Activated CD8-positive, alpha-beta T cell treated with anti-CD3 and anti-CD28 coated beads for 36 hours (primary cell): Measurements from ENCODE around the gene ZBED1. TPM values are rescaled to one million over a fixed set of nuclear protein-coding genes. Genes with fewer than 3 reads are reported as not detected.

ENCODE experiments used
- ATAC-seq: fragments of 200-7000 bp; cut with Tn5 transposase; one replicate; pipeline ENCODE4 v1.10.0; 2021; ENCODE audit warnings: mild to moderate bottlenecking, moderate library complexity
- CTCF ChIA-PET: fragments of 350-600 bp; sonication (Branson Sonifier 250); formaldehyde crosslinking; loops from one replicate; lab custom pipeline; 2021; ENCODE audit warnings: antibody characterized with exemption; lab: Charles Lee
- POLR2A ChIA-PET: fragments of 350-600 bp; sonication (Branson Sonifier 250); formaldehyde crosslinking; loops from one replicate; lab custom pipeline; 2021; ENCODE audit warnings: antibody characterized with exemption; lab: Charles Lee
- DNase-seq: peaks from one replicate; pipeline ENCODE4 v3.0.0-alpha.2; 2020
- H3K27ac Mint-ChIP-seq: one replicate; pipeline ENCODE4 v1.8.0; 2021; ENCODE audit warnings: mild to moderate bottlenecking, mixed read lengths
- H3K27me3 Mint-ChIP-seq: one replicate; pipeline ENCODE4 v1.8.0; 2021; ENCODE audit warnings: mixed read lengths
- H3K36me3 Mint-ChIP-seq: one replicate; pipeline ENCODE4 v1.8.0; 2021; ENCODE audit warnings: low read depth, mixed read lengths
- H3K4me1 Mint-ChIP-seq: one replicate; pipeline ENCODE4 v1.8.0; 2021; ENCODE audit warnings: low read depth, mixed read lengths
- H3K4me3 Mint-ChIP-seq: one replicate; pipeline ENCODE4 v1.8.0; 2021; ENCODE audit warnings: mild to moderate bottlenecking, moderate library complexity, mixed read lengths
- H3K9me3 Mint-ChIP-seq: one replicate; pipeline ENCODE4 v1.8.0; 2021; ENCODE audit warnings: mixed read lengths
- CTCF ChIP-seq: fragments of 200-600 bp; IDR thresholded peaks from one replicate; pipeline ENCODE4 v1.8.0; 2022; ENCODE audit warnings: antibody characterized with exemption, mild to moderate bottlenecking
- intact Hi-C: fragments of 100-400 bp; cut with micrococcal nuclease; formaldehyde crosslinking; loops from one replicate; pipeline ENCODE4 v1.10.0; 2022
- total RNA-seq, 2 experiments: library from RNA; stranded (reverse); gene quantifications; one replicate each; pipeline ENCODE4 v1.2.3, GENCODE V29; 2021

ZBED1 gene
- total RNA-seq, 2 experiments from 2014 or later, result 26.3 to 28.7 TPM

- Mint-ChIP-seq H3K4me1 (peaks cover 12% of the 10 kb centered on the region), H3K27ac (no peak overlapping the region), H3K27me3 (no peaks in the 10 kb centered on the region), H3K4me3 (no peak overlapping the region), H3K36me3 (peaks cover 20% of the 10 kb centered on the region), H3K9me3 (peaks cover 5% of the 10 kb centered on the region)
- DNase-seq (no peak), ATAC-seq (no peak)
- intact Hi-C loops, result no loop called here
- ChIA-PET POLR2A (no interaction called here), CTCF (no interaction called here)
- TF ChIP-seq CTCF, result no peak
These were observed 53.3 kb downstream of the ZBED1 start for GRCh38 chrX:2447484-2447883.

DNA sequence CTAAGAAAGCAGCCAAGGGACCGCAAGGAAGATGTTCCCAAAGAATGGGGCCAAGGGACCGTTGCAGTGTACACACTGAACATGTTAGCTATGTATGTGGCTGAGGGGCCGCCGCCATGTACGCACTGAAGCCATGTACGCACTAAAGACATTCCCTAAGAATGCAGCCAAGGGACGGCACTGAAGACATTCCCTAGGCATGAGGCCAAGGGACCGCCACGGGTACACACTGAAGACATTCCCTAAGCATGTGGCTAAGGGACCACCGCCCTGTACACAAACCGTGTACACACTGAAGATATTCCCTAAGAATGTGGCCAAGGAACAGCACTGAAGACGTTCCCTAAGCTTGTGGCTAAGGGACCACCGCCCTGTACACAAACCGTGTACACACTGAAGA, 54.0 kb downstream of the ZBED1 start:
- Mint-ChIP-seq H3K27ac (no peak overlapping the region), H3K9me3 (peaks cover 5% of the 10 kb centered on the region), H3K4me3 (no peak overlapping the region), H3K36me3 (peaks cover 16% of the 10 kb centered on the region), H3K27me3 (no peaks in the 10 kb centered on the region), H3K4me1 (peaks cover 10% of the 10 kb centered on the region)
- intact Hi-C loops, result no loop called here
- TF ChIP-seq CTCF, result no peak
- no peak for ATAC-seq
- ChIA-PET CTCF (no interaction called here), POLR2A (no interaction called here)
- no peak for DNase-seq

DNA sequence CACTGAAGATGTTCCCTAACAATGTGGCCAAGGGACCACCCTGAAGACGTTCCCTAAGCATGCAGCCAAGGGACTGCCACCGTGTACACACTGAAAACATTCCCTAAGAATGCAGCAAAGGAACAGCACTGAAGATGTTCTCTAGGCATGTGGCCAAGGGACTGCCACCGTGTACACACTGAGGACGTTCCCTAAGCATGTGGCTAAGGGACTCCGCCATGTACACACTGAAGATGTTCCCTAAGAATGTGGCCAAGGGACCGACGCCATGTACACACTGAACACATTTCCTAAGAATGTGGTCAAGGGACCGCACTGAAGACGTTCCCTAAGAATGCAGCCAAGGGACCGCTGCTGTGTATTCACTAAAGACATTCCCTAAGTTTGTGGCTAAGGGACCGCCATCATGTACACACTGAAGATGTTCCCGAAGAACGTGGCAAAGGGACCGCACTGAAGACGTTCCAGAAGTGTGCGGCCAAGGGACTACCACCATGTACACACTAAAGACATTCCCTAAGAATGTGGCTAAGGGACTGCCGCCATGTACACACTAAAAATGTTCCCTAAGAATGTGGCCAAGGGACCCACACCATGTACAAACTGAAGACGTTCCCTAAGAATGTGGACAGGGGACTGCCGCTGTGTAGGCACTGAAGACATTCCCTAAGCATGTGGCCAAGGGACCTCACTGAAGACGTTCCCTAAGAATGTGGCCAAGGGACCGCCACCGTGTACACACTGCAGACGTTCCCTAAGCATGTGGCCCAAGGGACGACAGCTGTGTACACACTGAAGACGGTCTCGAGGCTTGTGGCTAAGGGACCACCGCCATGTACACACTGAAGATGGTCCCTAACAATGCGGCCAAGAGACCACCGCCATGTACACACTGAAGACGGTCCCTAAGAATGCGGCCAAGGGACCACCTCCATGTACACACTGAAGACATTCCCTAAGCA, 54.8 kb downstream of the ZBED1 start:
- Mint-ChIP-seq H3K9me3 (peaks cover 6% of the 10 kb centered on the region), H3K27ac (no peak overlapping the region), H3K36me3 (peaks cover 23% of the 10 kb centered on the region), H3K4me1 (peaks cover 5% of the 10 kb centered on the region), H3K27me3 (no peaks in the 10 kb centered on the region), H3K4me3 (no peak overlapping the region)
- ATAC-seq, result no peak
- TF ChIP-seq CTCF, result no peak
- POLR2A ChIA-PET, result no interaction called here
- CTCF ChIA-PET, result no interaction called here
- DNase-seq, result no peak
- intact Hi-C loops, result no loop called here

DNA sequence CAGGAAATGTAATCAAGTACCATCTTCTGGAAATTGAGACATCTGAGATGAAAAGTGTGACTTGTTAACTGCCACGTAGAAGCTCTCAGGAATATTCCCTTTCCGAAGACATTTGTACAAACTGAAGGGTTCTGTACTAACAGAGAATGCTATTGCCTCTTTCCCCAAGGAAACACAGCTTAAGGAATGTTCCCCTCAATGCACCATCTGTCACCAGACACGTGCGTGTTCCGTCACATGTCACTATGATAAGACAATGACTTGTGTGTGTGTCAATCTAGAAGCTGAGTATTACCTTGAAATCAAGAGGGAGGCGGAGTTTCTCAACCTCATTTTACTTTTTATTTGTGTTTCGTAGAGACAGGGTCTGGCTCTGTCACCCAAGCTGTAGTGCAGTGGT, 58.1 kb downstream of the ZBED1 start:
- H3K27me3 Mint-ChIP-seq, result no peaks in the 10 kb centered on the region
- H3K36me3 Mint-ChIP-seq, result peaks cover 36% of the 10 kb centered on the region
- peaks cover 13% of the 10 kb centered on the region for H3K9me3 Mint-ChIP-seq
- H3K4me3 Mint-ChIP-seq, result no peak overlapping the region
- ATAC-seq (no peak), DNase-seq (no peak)
- H3K4me1 Mint-ChIP-seq, result peaks cover 2% of the 10 kb centered on the region
- ChIA-PET CTCF (no interaction called here), POLR2A (no interaction called here)
- no peak overlapping the region for H3K27ac Mint-ChIP-seq
- TF ChIP-seq CTCF, result no peak
- intact Hi-C loops, result no loop called here

GRCh38 chrX:2441466-2441865, 59.3 kb downstream of the ZBED1 start:
- H3K27me3 Mint-ChIP-seq, result no peaks in the 10 kb centered on the region
- intact Hi-C loops, result no loop called here
- H3K36me3 Mint-ChIP-seq, result peaks cover 27% of the 10 kb centered on the region

More at GRCh38 chrX:2441466-2441865, 59.3 kb downstream of the ZBED1 start:
- no peak for DNase-seq
- H3K4me1 Mint-ChIP-seq, result peaks cover 2% of the 10 kb centered on the region
- ATAC-seq, result no peak
- ChIA-PET CTCF (no interaction called here), POLR2A (no interaction called here)
- no peak for TF ChIP-seq CTCF
- H3K4me3 Mint-ChIP-seq, result no peak overlapping the region
- peaks cover 8% of the 10 kb centered on the region for H3K9me3 Mint-ChIP-seq
- H3K27ac Mint-ChIP-seq, result no peak overlapping the region
